Nucleus accumbens (tissue), 56 donors: Measurements from ENCODE around the gene TUBB2B.
"Not testable (repeated sequence)": the region's sequence is repeated elsewhere in the genome, so short reads cannot be mapped to it uniquely, and the experiment has no call there.

Source experiments
- DNase-seq, 56 donors: peaks; one replicate each; lab custom pipeline; 2025; lab: John Stamatoyannopoulos, UW

Gene TUBB2B

GRCh38 chr6:3214898-3215297, 12.6 kb downstream of the TUBB2B start:
- DNase-seq: no peak

- no peak for DNase-seq
Observed at GRCh38 chr6:3213334-3213695, 14.1 kb downstream of the TUBB2B start.

GRCh38 chr6:3212261-3212660, 15.2 kb downstream of the TUBB2B start:
- DNase-seq: no peak

GRCh38 chr6:3211681-3212080, 15.8 kb downstream of the TUBB2B start:
- DNase-seq: peak in 52 of 56 donors; percentile 15 to 87 (median 70)

- no peak for DNase-seq
Observed at GRCh38 chr6:3210024-3210610, 17.3 kb downstream of the TUBB2B start.

GRCh38 chr6:3209114-3210023, 18.1 kb downstream of the TUBB2B start:
- peak in 37 of 56 donors; percentile 8 to 87 (median 45) for DNase-seq

DNA sequence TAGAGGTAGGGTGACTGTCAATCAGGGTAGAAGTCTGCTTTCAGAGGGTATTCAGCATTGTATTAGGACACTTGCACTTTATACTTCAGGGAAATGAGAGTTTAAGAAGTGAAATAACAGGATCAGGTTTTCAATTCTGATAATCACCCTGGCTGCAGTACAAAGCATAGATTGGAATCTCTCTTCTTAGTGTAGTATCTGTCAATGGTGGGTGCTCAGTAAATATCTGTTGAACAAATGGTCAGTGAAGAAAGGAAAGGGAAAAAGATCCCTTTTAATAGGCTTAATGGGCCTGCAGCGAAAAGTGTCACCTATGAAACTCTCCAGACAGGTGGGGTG, 18.7 kb downstream of the TUBB2B start:
- no peak for DNase-seq

DNA sequence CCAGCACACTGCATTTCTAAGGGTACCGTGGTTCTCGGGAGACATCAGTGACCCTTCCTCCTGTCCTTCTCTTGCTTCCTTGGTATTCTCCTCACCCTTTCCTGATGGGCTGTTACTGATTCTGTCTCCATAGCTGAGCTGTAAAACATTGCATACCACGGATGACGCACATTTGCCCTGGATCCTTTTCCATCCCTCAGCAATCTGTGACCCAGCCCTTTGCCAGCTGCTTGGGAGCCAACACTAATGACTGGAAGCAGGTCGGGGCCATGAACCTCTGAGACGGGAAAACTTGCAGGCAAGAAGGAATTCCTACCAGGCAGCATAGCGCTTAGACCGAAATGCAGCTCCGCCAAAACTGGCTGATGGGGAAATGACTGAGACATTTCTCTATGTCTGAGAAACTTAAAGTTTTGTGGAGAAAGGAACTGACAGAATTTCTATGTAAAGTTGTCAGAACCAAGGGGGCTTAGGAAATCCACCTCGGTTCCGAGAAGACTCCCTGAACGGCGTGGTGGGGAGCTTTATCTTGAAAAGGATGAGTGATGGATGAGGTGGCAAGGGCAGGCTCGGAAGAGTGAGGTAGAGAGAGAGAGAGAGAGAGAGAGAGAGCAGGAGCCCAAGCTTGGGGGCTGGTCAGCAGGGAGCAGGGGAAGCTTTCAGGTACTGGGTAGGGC, 19.2 kb downstream of the TUBB2B start:
- DNase-seq: peak in 1 of 56 donors; percentile 3

- DNase-seq: no peak
Observed at GRCh38 chr6:3206339-3207015, 21.0 kb downstream of the TUBB2B start.

DNA sequence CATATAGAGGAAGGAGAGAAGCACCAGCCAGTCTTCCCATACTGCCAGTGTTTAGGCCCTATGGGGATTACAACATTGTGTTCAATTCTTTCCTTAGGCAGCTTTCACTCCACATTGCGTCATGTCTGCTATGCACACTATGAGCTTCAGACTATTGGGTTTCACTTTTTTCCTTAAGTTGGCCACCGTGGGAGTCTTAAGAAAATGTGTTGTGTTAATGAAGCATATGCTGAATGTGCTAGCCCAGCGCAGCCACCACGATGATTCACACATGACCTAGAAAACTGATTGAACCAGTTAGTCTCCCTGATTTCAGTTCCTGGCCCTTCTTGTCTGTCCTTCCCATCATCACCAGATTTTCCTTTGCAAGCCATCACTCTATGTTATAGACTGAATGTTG, 21.5 kb downstream of the TUBB2B start:
- no peak for DNase-seq

DNA sequence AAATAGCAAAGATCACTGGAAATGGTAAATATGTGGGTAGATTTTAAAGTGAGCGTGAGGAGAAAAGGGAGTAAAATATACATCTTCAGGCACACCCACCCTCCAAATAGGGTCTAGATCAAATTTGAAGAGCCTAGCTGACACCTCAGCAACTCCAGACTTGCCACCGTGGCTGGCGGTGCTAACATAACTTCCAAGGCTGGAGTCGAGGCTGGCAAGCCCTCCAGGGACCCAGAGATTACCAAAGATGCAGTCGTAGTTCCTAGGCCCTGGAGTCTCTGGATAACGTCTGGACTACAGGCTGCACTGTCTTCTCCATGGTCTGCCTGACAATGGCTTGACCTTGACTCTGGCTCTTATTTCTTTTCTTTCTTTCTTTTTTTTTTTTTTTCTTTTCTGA, 22.5 kb downstream of the TUBB2B start:
- no peak for DNase-seq

- DNase-seq: no peak
Observed at GRCh38 chr6:3202999-3203696, 24.3 kb downstream of the TUBB2B start.

- no peak for DNase-seq
Observed at GRCh38 chr6:3201388-3201787, 26.1 kb downstream of the TUBB2B start.

GRCh38 chr6:3200682-3201081, 26.8 kb downstream of the TUBB2B start:
- no peak for DNase-seq

DNA sequence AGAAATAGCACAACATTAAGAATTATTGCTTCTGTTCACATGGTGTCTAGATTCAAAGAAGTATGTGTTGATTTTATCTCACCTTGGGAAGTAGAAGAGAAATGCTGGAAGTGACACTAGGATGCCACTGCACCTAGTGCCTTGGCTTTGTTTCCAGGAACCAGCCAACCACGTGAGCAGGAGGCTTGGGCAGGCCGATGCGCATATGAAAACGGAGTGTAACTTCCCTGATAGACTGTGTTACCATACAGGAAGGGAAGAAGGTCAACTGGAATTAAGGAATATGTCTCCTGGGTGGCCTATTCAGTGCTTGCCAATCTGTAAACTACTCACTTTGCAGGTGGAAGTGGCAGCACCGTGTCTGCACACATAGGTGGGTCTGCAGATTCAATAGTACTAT, 28.1 kb downstream of the TUBB2B start:
- DNase-seq: no peak

- DNase-seq: not testable (repeated sequence)
Observed at GRCh38 chr6:3197734-3198133, 29.7 kb downstream of the TUBB2B start.

DNA sequence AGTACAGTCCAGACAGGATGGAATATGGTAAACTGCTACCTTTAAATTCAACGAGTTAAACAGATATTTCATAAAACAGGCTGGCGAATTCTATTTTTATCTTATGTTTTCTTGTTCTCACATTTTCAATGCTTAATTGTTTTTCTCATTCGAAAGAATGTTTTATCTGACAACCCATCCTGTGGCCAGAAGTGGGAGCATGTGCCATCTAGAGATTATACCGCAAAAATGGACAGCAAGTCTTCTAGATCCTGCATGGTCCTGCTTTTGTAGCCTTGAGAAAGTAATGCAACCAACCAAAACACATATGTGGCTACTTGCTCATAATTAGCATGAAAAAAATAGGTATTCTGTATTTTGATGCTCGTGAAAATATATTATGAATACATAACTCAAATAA, 30.7 kb downstream of the TUBB2B start:
- DNase-seq: no peak

DNA sequence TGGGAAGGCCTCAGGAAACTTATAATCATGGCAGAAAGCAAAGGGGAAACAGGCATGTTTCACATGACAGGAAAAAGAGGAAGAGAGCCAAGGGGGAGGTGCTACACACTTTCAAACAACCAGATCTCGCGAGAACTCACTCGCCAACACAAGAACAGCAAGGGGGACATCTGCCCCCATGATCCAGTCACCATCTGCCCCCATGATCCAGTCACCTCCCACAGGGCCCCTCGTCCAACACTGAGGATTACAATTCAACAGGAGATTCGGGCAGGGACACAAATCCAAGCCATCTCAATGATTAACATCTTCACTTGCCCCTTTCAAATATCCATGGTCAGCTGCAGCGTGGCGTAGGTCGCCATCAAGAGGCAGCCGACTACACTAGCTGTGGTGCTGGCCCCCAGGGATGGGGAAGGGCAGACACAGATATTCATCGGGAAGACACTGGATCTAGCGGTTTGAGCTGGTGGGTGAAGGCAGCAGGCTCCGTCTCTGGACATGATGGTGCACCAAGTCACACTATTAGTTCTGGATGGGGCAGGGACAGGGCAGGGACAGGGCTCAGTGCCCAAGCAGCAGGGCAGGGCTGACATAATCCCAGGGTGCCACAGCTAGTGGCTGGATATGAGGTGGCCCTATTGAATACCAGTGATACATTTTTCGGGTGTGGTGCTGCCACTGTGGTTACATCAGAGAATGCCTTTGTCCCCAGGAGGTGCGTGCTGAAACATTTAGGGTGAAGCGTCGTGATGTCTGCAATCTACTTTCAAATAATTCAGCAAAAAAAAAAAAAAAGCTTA, 31.6 kb downstream of the TUBB2B start:
- DNase-seq: peak in 44 of 56 donors; percentile 15 to 74 (median 46)

DNA sequence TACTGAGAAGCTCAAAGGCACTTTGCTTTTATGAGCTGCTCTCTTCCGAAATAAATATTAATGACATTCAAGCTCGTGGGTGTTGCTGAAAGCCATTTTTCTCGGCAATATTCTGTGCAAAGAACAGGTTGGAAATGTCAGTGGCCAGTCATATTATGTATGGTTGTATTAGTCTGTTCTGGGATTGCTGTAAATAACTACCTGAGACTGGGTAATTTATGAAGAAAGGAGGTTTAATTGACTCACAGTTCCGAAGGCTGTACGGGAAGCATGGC, 32.1 kb downstream of the TUBB2B start:
- no peak for DNase-seq
